DOHH2 (cell line): ENCODE measurements around the gene IRF2.

Experiments used
- H3F3A ChIP-seq: fragments of 200-600 bp; sonication (generic), shearing (Covaris generic); 2 replicates; pipeline ENCODE4 v1.6.0; 2016; ENCODE audit warnings: antibody characterized with exemption, mild to moderate bottlenecking; ENCODE audit not compliant: control insufficient read depth, insufficient read depth
- H3K27ac ChIP-seq: fragments of 200-600 bp; sonication (generic); 2 replicates; pipeline ENCODE4 v1.5.1; 2014; ENCODE audit warnings: low read depth, mild to moderate bottlenecking, low read length, moderate library complexity
- H3K27me3 ChIP-seq: fragments of 200-600 bp; sonication (generic); 2 replicates; pipeline ENCODE4 v1.6.1; 2014; ENCODE audit warnings: mild to moderate bottlenecking, low read length, mixed read lengths; ENCODE audit not compliant: control insufficient read depth
- H3K36me3 ChIP-seq: fragments of 200-600 bp; sonication (generic); 2 replicates; pipeline ENCODE4 v1.6.1; 2014; ENCODE audit warnings: mild to moderate bottlenecking, low read length, moderate library complexity, mixed read lengths; ENCODE audit not compliant: control insufficient read depth
- H3K4me1 ChIP-seq: fragments of 200-600 bp; sonication (generic); 2 replicates; pipeline ENCODE4 v1.6.1; 2014; ENCODE audit warnings: mild to moderate bottlenecking, low read length, mixed read lengths; ENCODE audit not compliant: control insufficient read depth
- H3K4me2 ChIP-seq: fragments of 200-600 bp; sonication (generic); 2 replicates; pipeline ENCODE4 v1.6.0; 2014; ENCODE audit warnings: mild to moderate bottlenecking, low read length, moderate library complexity
- H3K4me3 ChIP-seq: fragments of 200-600 bp; sonication (generic); 2 replicates; pipeline ENCODE4 v1.5.1; 2014; ENCODE audit warnings: mild to moderate bottlenecking, low read length, mixed read lengths
- H3K79me2 ChIP-seq: fragments of 200-600 bp; sonication (generic); 2 replicates; pipeline ENCODE4 v1.6.1; 2014; ENCODE audit warnings: mild to moderate bottlenecking, low read length, mixed read lengths; ENCODE audit not compliant: control insufficient read depth
- H3K9me2 ChIP-seq: fragments of 200-600 bp; sonication (generic); replicated peaks from 2 replicates; pipeline ENCODE4 v1.6.1; 2014; ENCODE audit warnings: mild to moderate bottlenecking, low read length, mixed read lengths; ENCODE audit not compliant: control insufficient read depth
- H3K9me3 ChIP-seq: fragments of 200-600 bp; sonication (generic); 2 replicates; pipeline ENCODE4 v1.6.1; 2014; ENCODE audit warnings: antibody characterized with exemption, low read length, mixed read lengths; ENCODE audit not compliant: control insufficient read depth, insufficient read depth
- H4K20me1 ChIP-seq: fragments of 200-600 bp; sonication (generic); 2 replicates; pipeline ENCODE4 v1.6.0; 2014; ENCODE audit warnings: low read depth, mild to moderate bottlenecking, antibody characterized with exemption, low read length, moderate library complexity; ENCODE audit not compliant: control insufficient read depth, insufficient read depth
- EZH2phosphoT487 ChIP-seq: fragments of 200-600 bp; sonication (generic); IDR thresholded peaks from 2 replicates; pipeline ENCODE4 v1.6.1; 2017; ENCODE audit warnings: borderline replicate concordance, mild to moderate bottlenecking, antibody characterized with exemption, low read length, moderate library complexity, mixed read lengths
- TF ChIP-seq, protein P1 (sequence below): fragments of 200-600 bp; sonication (generic); IDR thresholded peaks from one replicate; pipeline ENCODE4 v1.5.1; 2014; ENCODE audit warnings: antibody characterized with exemption, mild to moderate bottlenecking, low read depth, low read length; ENCODE audit not compliant: poor library complexity, severe bottlenecking

Gene IRF2

GRCh38 chr4:184423003-184423686, 51.2 kb downstream of the IRF2 start:
- H3F3A ChIP-seq, result no peaks in the 10 kb centered on the region
- no peaks in the 10 kb centered on the region for H4K20me1 ChIP-seq
- no peak overlapping the region for H3K4me2 ChIP-seq
- no peaks in the 10 kb centered on the region for H3K9me2 ChIP-seq
- H3K79me2 ChIP-seq, result no peaks in the 10 kb centered on the region
- no peak overlapping the region for H3K4me3 ChIP-seq
- peaks cover 3% of the 10 kb centered on the region; the same call in 1 of the 2 replicates for H3K9me3 ChIP-seq
- TF ChIP-seq EZH2phosphoT487, result no peak
- TF ChIP-seq, protein P1, sequence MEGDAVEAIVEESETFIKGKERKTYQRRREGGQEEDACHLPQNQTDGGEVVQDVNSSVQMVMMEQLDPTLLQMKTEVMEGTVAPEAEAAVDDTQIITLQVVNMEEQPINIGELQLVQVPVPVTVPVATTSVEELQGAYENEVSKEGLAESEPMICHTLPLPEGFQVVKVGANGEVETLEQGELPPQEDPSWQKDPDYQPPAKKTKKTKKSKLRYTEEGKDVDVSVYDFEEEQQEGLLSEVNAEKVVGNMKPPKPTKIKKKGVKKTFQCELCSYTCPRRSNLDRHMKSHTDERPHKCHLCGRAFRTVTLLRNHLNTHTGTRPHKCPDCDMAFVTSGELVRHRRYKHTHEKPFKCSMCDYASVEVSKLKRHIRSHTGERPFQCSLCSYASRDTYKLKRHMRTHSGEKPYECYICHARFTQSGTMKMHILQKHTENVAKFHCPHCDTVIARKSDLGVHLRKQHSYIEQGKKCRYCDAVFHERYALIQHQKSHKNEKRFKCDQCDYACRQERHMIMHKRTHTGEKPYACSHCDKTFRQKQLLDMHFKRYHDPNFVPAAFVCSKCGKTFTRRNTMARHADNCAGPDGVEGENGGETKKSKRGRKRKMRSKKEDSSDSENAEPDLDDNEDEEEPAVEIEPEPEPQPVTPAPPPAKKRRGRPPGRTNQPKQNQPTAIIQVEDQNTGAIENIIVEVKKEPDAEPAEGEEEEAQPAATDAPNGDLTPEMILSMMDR, result no peak
- H3K27me3 ChIP-seq, result no peaks in the 10 kb centered on the region
- H3K36me3 ChIP-seq, result peaks cover 25% of the 10 kb centered on the region
- H3K4me1 ChIP-seq, result peaks cover 9% of the 10 kb centered on the region
- no peak overlapping the region for H3K27ac ChIP-seq

DNA sequence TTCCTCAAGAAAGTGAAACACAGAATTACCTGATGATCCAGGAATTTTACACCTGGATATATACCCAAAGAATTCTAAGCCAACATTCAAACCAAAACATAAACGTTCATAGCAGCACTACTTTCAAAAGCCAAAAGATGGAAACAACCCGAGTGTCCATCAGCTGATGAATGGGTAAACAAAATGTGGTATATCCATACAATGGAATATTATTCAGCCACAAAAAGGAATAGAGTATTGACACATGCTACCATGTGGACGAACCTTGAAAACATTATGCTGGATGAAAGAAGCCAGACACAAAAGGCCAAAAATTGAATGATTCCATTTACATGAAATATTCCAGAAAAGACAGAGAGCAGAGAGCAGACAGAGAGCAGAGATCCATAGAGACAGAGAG, 52.0 kb downstream of the IRF2 start:
- Histone ChIP-seq H3K27ac (no peak overlapping the region), H3F3A (no peaks in the 10 kb centered on the region), H3K36me3 (peaks cover 32% of the 10 kb centered on the region), H3K9me2 (no peaks in the 10 kb centered on the region), H3K79me2 (no peaks in the 10 kb centered on the region), H3K4me2 (no peak overlapping the region), H3K9me3 (peaks cover 3% of the 10 kb centered on the region; the same call in 1 of the 2 replicates), H3K27me3 (no peaks in the 10 kb centered on the region), H3K4me1 (peaks cover 14% of the 10 kb centered on the region), H4K20me1 (no peaks in the 10 kb centered on the region), H3K4me3 (no peak overlapping the region)
- no peak for TF ChIP-seq EZH2phosphoT487
- TF ChIP-seq, protein P1, result no peak

GRCh38 chr4:184421533-184422155, 52.7 kb downstream of the IRF2 start:
- no peaks in the 10 kb centered on the region for H4K20me1 ChIP-seq
- no peaks in the 10 kb centered on the region for H3K79me2 ChIP-seq
- H3K9me2 ChIP-seq, result no peaks in the 10 kb centered on the region
- H3K4me2 ChIP-seq, result no peak overlapping the region
- H3K36me3 ChIP-seq, result peaks cover 33% of the 10 kb centered on the region
- peaks cover 3% of the 10 kb centered on the region; the same call in 1 of the 2 replicates for H3K9me3 ChIP-seq
- H3K27ac ChIP-seq, result no peak overlapping the region
- no peak for TF ChIP-seq EZH2phosphoT487
- TF ChIP-seq, protein P1, result no peak
- peaks cover 21% of the 10 kb centered on the region for H3K4me1 ChIP-seq
- H3K27me3 ChIP-seq, result no peaks in the 10 kb centered on the region
- 0 out of 2 replicates have a peak, but pooled peaks cover 2% of the 10 kb centered on the region for H3F3A ChIP-seq
- H3K4me3 ChIP-seq, result no peak overlapping the region
